SH-SY5Y (cell line): Measurements from ENCODE around the gene PLCH1.

Source experiments
- GATA2 ChIP-seq: IDR thresholded peaks from 2 replicates; pipeline ENCODE4 v1.6.1; 2011; ENCODE audit warnings: mild to moderate bottlenecking, low read depth, low read length
- GATA3 ChIP-seq: IDR thresholded peaks from 2 replicates; pipeline ENCODE4 v1.6.1; 2011; ENCODE audit warnings: low read depth, mild to moderate bottlenecking, low read length, moderate library complexity

DNA sequence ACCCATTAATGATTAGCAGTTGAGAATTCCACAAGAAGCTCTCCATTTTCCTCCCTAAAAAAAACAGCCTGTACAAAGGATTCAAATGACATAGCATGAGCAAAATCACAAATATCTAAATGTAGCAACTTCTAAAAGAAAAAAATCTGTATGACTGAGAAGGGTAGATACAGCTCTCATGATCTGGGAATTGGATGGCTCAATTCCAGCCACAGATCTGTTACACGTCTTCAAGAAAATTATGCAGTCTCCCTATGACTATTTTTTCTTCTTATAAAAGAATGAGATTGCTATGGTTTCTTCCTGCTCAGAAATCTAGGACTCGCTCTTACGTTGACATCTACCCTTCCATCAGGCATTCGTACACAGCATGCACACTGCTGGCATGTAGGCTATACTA lies 71.5 kb downstream of the PLCH1 start:
- TF ChIP-seq GATA2 (no peak), GATA3 (no peak)
